Raji (cell line): ENCODE data around the gene BUD31.
A peak's percentile ranks its signal among the peaks of the same experiment; 100 is the strongest.

ENCODE experiments used
- POLR2A ChIP-seq: IDR thresholded peaks from 2 replicates; pipeline ENCODE4 v1.6.1; 2011; ENCODE audit warnings: low read depth, low read length, control low read depth; ENCODE audit not compliant: insufficient read depth

The BUD31 gene

GRCh38 chr7:99438573-99439480 lies 30.1 kb downstream of the BUD31 start, which contains the start of the genes CPSF4 and PTCD1:
Gene CPSF4 (plus strand): TSS chr7:99438943. CDS start chr7:99439083, 140 bp downstream.
Gene PTCD1 (minus strand): TSS chr7:99438798. CDS start chr7:99435242, 3,556 bp downstream.
- peak; percentile 73; the same call in 1 of the 2 replicates for TF ChIP-seq POLR2A

- no peak for TF ChIP-seq POLR2A
These were observed 31.4 kb downstream of the BUD31 start for GRCh38 chr7:99440195-99440594.

GRCh38 chr7:99446096-99446495 lies 37.3 kb downstream of the BUD31 start:
- TF ChIP-seq POLR2A = no peak

- TF ChIP-seq POLR2A = no peak
These were observed 39.2 kb downstream of the BUD31 start for GRCh38 chr7:99447943-99448342.

- TF ChIP-seq POLR2A = no peak
These were observed 40.1 kb downstream of the BUD31 start for GRCh38 chr7:99448855-99449254.

- no peak for TF ChIP-seq POLR2A
These were observed 40.6 kb downstream of the BUD31 start for GRCh38 chr7:99449326-99449725.

- TF ChIP-seq POLR2A = no peak
These were observed 43.2 kb downstream of the BUD31 start for GRCh38 chr7:99451936-99452335.

GRCh38 chr7:99452541-99452940 lies 43.8 kb downstream of the BUD31 start:
- TF ChIP-seq POLR2A = no peak

- no peak for TF ChIP-seq POLR2A
These were observed 44.3 kb downstream of the BUD31 start for GRCh38 chr7:99453105-99453504.

- TF ChIP-seq POLR2A = no peak
These were observed 47.1 kb downstream of the BUD31 start for GRCh38 chr7:99455874-99456273.

GRCh38 chr7:99456288-99456687 lies 47.5 kb downstream of the BUD31 start:
- no peak for TF ChIP-seq POLR2A

GRCh38 chr7:99457050-99457649 lies 48.4 kb downstream of the BUD31 start:
- TF ChIP-seq POLR2A = no peak

- TF ChIP-seq POLR2A = no peak
These were observed 49.1 kb downstream of the BUD31 start for GRCh38 chr7:99457650-99458493.

GRCh38 chr7:99459087-99459486 lies 50.3 kb downstream of the BUD31 start:
- no peak; the same call in 1 of the 2 replicates for TF ChIP-seq POLR2A

- TF ChIP-seq POLR2A = no peak
These were observed 51.9 kb downstream of the BUD31 start for GRCh38 chr7:99460651-99461050.
